Activated CD4-positive, alpha-beta memory T cell treated with anti-CD3 and anti-CD28 coated beads, Interleukin-2, amount 10 ng/mL, durations not matched to agents 7 days and 5 days (primary cell): ENCODE data around the gene PRKAB1. TPM values are rescaled to one million over a fixed set of nuclear protein-coding genes. Genes with fewer than 3 reads are reported as not detected.
"Not testable (repeated sequence)": the region's sequence is repeated elsewhere in the genome, so short reads cannot be mapped to it uniquely, and the experiment has no call there.

Source experiments
- CTCF ChIA-PET: fragments of 350-600 bp; sonication (Branson Sonifier 250); formaldehyde crosslinking; loops from one replicate; lab custom pipeline; 2021; ENCODE audit warnings: antibody characterized with exemption, inconsistent platforms; lab: Charles Lee
- POLR2A ChIA-PET: fragments of 350-600 bp; sonication (Branson Sonifier 250); formaldehyde crosslinking; loops from one replicate; lab custom pipeline; 2021; ENCODE audit warnings: antibody characterized with exemption; lab: Charles Lee
- DNase-seq: peaks from one replicate; pipeline ENCODE4 v3.0.0-alpha.2; 2020
- H3K27ac Mint-ChIP-seq: one replicate; pipeline ENCODE4 v1.8.0; 2021; ENCODE audit warnings: mild to moderate bottlenecking, mixed read lengths
- H3K27me3 Mint-ChIP-seq: one replicate; pipeline ENCODE4 v1.8.0; 2021; ENCODE audit warnings: mixed read lengths
- H3K36me3 Mint-ChIP-seq: one replicate; pipeline ENCODE4 v1.8.0; 2021; ENCODE audit warnings: low read depth, mixed read lengths
- H3K4me1 Mint-ChIP-seq: one replicate; pipeline ENCODE4 v1.8.0; 2021; ENCODE audit warnings: mixed read lengths
- H3K4me3 Mint-ChIP-seq: one replicate; pipeline ENCODE4 v1.8.0; 2021; ENCODE audit warnings: mild to moderate bottlenecking, mixed read lengths
- H3K9me3 Mint-ChIP-seq: one replicate; pipeline ENCODE4 v1.8.0; 2021; ENCODE audit warnings: mixed read lengths
- total RNA-seq, 2 experiments: library from RNA; stranded (reverse); gene quantifications; one replicate each; pipeline ENCODE4 v1.2.3, GENCODE V29; 2021

PRKAB1 gene
- total RNA-seq, 2 experiments from 2014 or later: 37.5 to 39.8 TPM

GRCh38 chr12:119689935-119690500, 22.1 kb downstream of the PRKAB1 start:
- Mint-ChIP-seq H3K36me3 (peaks cover 62% of the 10 kb centered on the region), H3K27me3 (no peaks in the 10 kb centered on the region), H3K27ac (no peak overlapping the region), H3K9me3 (no peaks in the 10 kb centered on the region), H3K4me1 (no peaks in the 10 kb centered on the region), H3K4me3 (no peak overlapping the region)
- CTCF ChIA-PET: no interaction called here
- POLR2A ChIA-PET: interaction anchor here (0.6 kb wide), 2 partner anchors 10 to 66 kb away, joined by 3 to 4 read pairs; no protein-coding TSS in a partner anchor
- DNase-seq: no peak

GRCh38 chr12:119691202-119691810, 23.4 kb downstream of the PRKAB1 start:
- H3K36me3 Mint-ChIP-seq: peaks cover 54% of the 10 kb centered on the region
- ChIA-PET CTCF (no interaction called here), POLR2A (no interaction called here)
- no peaks in the 10 kb centered on the region for H3K9me3 Mint-ChIP-seq
- no peak overlapping the region for H3K27ac Mint-ChIP-seq
- no peaks in the 10 kb centered on the region for H3K27me3 Mint-ChIP-seq
- H3K4me3 Mint-ChIP-seq: no peak overlapping the region
- H3K4me1 Mint-ChIP-seq: no peaks in the 10 kb centered on the region
- no peak for DNase-seq

- no peak overlapping the region for H3K27ac Mint-ChIP-seq
- no peaks in the 10 kb centered on the region for H3K27me3 Mint-ChIP-seq
- POLR2A ChIA-PET: no interaction called here
- H3K4me3 Mint-ChIP-seq: no peak overlapping the region
- H3K9me3 Mint-ChIP-seq: no peaks in the 10 kb centered on the region
- DNase-seq: no peak
- H3K4me1 Mint-ChIP-seq: no peaks in the 10 kb centered on the region
- CTCF ChIA-PET: no interaction called here
- peaks cover 52% of the 10 kb centered on the region for H3K36me3 Mint-ChIP-seq
These were observed 24.5 kb downstream of the PRKAB1 start for GRCh38 chr12:119692410-119692809.

- Mint-ChIP-seq H3K4me1 (no peaks in the 10 kb centered on the region), H3K27me3 (no peaks in the 10 kb centered on the region), H3K36me3 (peaks cover 52% of the 10 kb centered on the region), H3K4me3 (no peak overlapping the region), H3K9me3 (no peaks in the 10 kb centered on the region), H3K27ac (no peak overlapping the region)
- CTCF ChIA-PET: no interaction called here
- no peak for DNase-seq
- POLR2A ChIA-PET: no interaction called here
These were observed 25.1 kb downstream of the PRKAB1 start for GRCh38 chr12:119692997-119693396.

GRCh38 chr12:119693511-119693910, 25.6 kb downstream of the PRKAB1 start:
- Mint-ChIP-seq H3K27ac (no peak overlapping the region), H3K9me3 (no peaks in the 10 kb centered on the region), H3K4me1 (no peaks in the 10 kb centered on the region), H3K4me3 (no peak overlapping the region), H3K36me3 (peaks cover 51% of the 10 kb centered on the region), H3K27me3 (no peaks in the 10 kb centered on the region)
- DNase-seq: no peak
- ChIA-PET CTCF (no interaction called here), POLR2A (no interaction called here)

- Mint-ChIP-seq H3K36me3 (peaks cover 49% of the 10 kb centered on the region), H3K27me3 (no peaks in the 10 kb centered on the region), H3K27ac (no peak overlapping the region), H3K9me3 (no peaks in the 10 kb centered on the region), H3K4me3 (no peak overlapping the region), H3K4me1 (no peaks in the 10 kb centered on the region)
- POLR2A ChIA-PET: no interaction called here
- CTCF ChIA-PET: no interaction called here
- no peak for DNase-seq
These were observed 26.2 kb downstream of the PRKAB1 start for GRCh38 chr12:119694111-119694510.

- DNase-seq: no peak
- H3K9me3 Mint-ChIP-seq: no peaks in the 10 kb centered on the region
- ChIA-PET CTCF (interaction anchor here (0.8 kb wide), 1 partner anchor 8 kb away, joined by 3 read pairs; no protein-coding TSS in a partner anchor), POLR2A (no interaction called here)
- no peaks in the 10 kb centered on the region for H3K27me3 Mint-ChIP-seq
- no peaks in the 10 kb centered on the region for H3K4me1 Mint-ChIP-seq
- H3K36me3 Mint-ChIP-seq: peaks cover 51% of the 10 kb centered on the region
- no peak overlapping the region for H3K27ac Mint-ChIP-seq
- no peak overlapping the region for H3K4me3 Mint-ChIP-seq
These were observed 27.1 kb downstream of the PRKAB1 start for GRCh38 chr12:119695034-119695433.

GRCh38 chr12:119696943-119697342, 29.0 kb downstream of the PRKAB1 start:
- ChIA-PET POLR2A (no interaction called here), CTCF (no interaction called here)
- Mint-ChIP-seq H3K4me1 (no peaks in the 10 kb centered on the region), H3K4me3 (no peak overlapping the region), H3K27me3 (no peaks in the 10 kb centered on the region), H3K9me3 (no peaks in the 10 kb centered on the region), H3K27ac (no peak overlapping the region), H3K36me3 (peaks cover 55% of the 10 kb centered on the region)
- DNase-seq: no peak

GRCh38 chr12:119699199-119699760, 31.3 kb downstream of the PRKAB1 start:
- Mint-ChIP-seq H3K36me3 (peaks cover 56% of the 10 kb centered on the region), H3K4me3 (no peak overlapping the region), H3K27me3 (no peaks in the 10 kb centered on the region), H3K4me1 (no peaks in the 10 kb centered on the region), H3K9me3 (no peaks in the 10 kb centered on the region), H3K27ac (no peak overlapping the region)
- no peak for DNase-seq
- ChIA-PET CTCF (interaction anchor here (1.2 kb wide), 1 partner anchor 74 kb away, joined by 3 read pairs; no protein-coding TSS in a partner anchor), POLR2A (no interaction called here)

GRCh38 chr12:119700078-119700477, 32.1 kb downstream of the PRKAB1 start:
- no peaks in the 10 kb centered on the region for H3K4me1 Mint-ChIP-seq
- POLR2A ChIA-PET: no interaction called here
- peaks cover 57% of the 10 kb centered on the region for H3K36me3 Mint-ChIP-seq
- DNase-seq: no peak
- H3K27ac Mint-ChIP-seq: no peak overlapping the region
- CTCF ChIA-PET: interaction anchor here (1.2 kb wide), 1 partner anchor 73 kb away, joined by 3 read pairs; no protein-coding TSS in a partner anchor
- H3K4me3 Mint-ChIP-seq: no peak overlapping the region
- H3K9me3 Mint-ChIP-seq: no peaks in the 10 kb centered on the region
- H3K27me3 Mint-ChIP-seq: no peaks in the 10 kb centered on the region

GRCh38 chr12:119704065-119704747, 36.3 kb downstream of the PRKAB1 start:
- no peaks in the 10 kb centered on the region for H3K4me1 Mint-ChIP-seq
- no peak for DNase-seq
- H3K4me3 Mint-ChIP-seq: no peak overlapping the region
- H3K27me3 Mint-ChIP-seq: no peaks in the 10 kb centered on the region
- H3K36me3 Mint-ChIP-seq: peaks cover 63% of the 10 kb centered on the region
- H3K27ac Mint-ChIP-seq: no peak overlapping the region
- CTCF ChIA-PET: no interaction called here
- POLR2A ChIA-PET: no interaction called here
- H3K9me3 Mint-ChIP-seq: no peaks in the 10 kb centered on the region

- ChIA-PET CTCF (no interaction called here), POLR2A (no interaction called here)
- H3K36me3 Mint-ChIP-seq: peaks cover 67% of the 10 kb centered on the region
- H3K9me3 Mint-ChIP-seq: no peaks in the 10 kb centered on the region
- no peak overlapping the region for H3K27ac Mint-ChIP-seq
- no peak overlapping the region for H3K4me3 Mint-ChIP-seq
- no peak for DNase-seq
- H3K27me3 Mint-ChIP-seq: no peaks in the 10 kb centered on the region
- H3K4me1 Mint-ChIP-seq: no peaks in the 10 kb centered on the region
These were observed 37.2 kb downstream of the PRKAB1 start for GRCh38 chr12:119705182-119705581.

GRCh38 chr12:119706427-119706826, 38.5 kb downstream of the PRKAB1 start:
- H3K27me3 Mint-ChIP-seq, CTCF ChIA-PET, H3K9me3 Mint-ChIP-seq, H3K4me1 Mint-ChIP-seq, POLR2A ChIA-PET, DNase-seq, H3K27ac Mint-ChIP-seq, H3K4me3 Mint-ChIP-seq: not testable (repeated sequence)
- peaks cover 73% of the 10 kb centered on the region for H3K36me3 Mint-ChIP-seq
